Ishikawa (cell line): Measurements from ENCODE around the gene C17orf75.

Experiments used
- CEBPB ChIP-seq: IDR thresholded peaks from 2 replicates; pipeline ENCODE4 v1.6.1; 2012
- RAD21 ChIP-seq: IDR thresholded peaks from 2 replicates; pipeline ENCODE4 v1.6.1; 2012; ENCODE audit warnings: low read depth
- TEAD4 ChIP-seq: IDR thresholded peaks from 2 replicates; pipeline ENCODE4 v1.6.1; 2012

DNA sequence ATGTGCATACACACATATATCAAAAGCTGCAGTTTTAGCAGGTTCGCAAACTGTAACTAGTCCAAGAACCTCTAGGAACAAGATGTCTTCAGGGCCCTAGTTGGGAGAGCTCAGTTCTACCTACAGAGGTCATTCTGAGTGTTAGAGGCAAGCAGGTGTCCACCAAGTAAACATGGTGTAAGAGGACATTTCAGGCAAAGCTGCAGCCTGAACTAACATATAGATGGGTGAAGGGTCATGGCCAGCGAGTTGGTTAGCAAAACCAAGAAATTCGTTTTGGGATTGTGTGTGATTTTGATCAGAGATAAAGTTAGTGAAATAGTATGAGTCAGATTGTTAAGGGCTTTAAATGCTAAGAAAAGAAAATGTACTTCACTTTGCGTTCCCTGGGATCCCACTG is 24.6 kb downstream of the C17orf75 start:
- TF ChIP-seq TEAD4 (no peak), CEBPB (no peak), RAD21 (no peak)
